Measurements from ENCODE around the gene SEC63.
"Not testable (repeated sequence)": the region's sequence is repeated elsewhere in the genome, so short reads cannot be mapped to it uniquely, and the experiment has no call there.

The SEC63 gene

GRCh38 chr6:107926697-107927544, 31.1 kb downstream of the SEC63 start:
- DNase-seq, result not testable (repeated sequence)

GRCh38 chr6:107917451-107918375, 40.3 kb downstream of the SEC63 start:
- DNase-seq, result no peak

GRCh38 chr6:107916961-107917360, 41.0 kb downstream of the SEC63 start:
- not testable (repeated sequence) for DNase-seq

- DNase-seq, result no peak
Observed at GRCh38 chr6:107911692-107912091, 46.3 kb downstream of the SEC63 start.

- DNase-seq, result no peak
Observed at GRCh38 chr6:107894809-107895396, 63.1 kb downstream of the SEC63 start.

GRCh38 chr6:107890431-107890830, 67.6 kb downstream of the SEC63 start:
- not testable (repeated sequence) for DNase-seq

GRCh38 chr6:107885950-107886349, 72.1 kb downstream of the SEC63 start:
- not testable (repeated sequence) for DNase-seq

GRCh38 chr6:107879941-107880340, 78.1 kb downstream of the SEC63 start:
- DNase-seq, result no peak

- DNase-seq, result no peak
Observed at GRCh38 chr6:107877968-107878367, 80.0 kb downstream of the SEC63 start.

GRCh38 chr6:107871976-107872375, 86.0 kb downstream of the SEC63 start:
- no peak for DNase-seq

- not testable (repeated sequence) for DNase-seq
Observed at GRCh38 chr6:107871512-107871911, 86.5 kb downstream of the SEC63 start.

- DNase-seq, result no peak
Observed at GRCh38 chr6:107871016-107871415, 87.0 kb downstream of the SEC63 start.

- DNase-seq, result no peak
Observed at GRCh38 chr6:107870381-107870780, 87.6 kb downstream of the SEC63 start.

- DNase-seq, result no peak
Observed at GRCh38 chr6:107869871-107870270, 88.1 kb downstream of the SEC63 start.

GRCh38 chr6:107868867-107869611, 89.0 kb downstream of the SEC63 start:
- no peak for DNase-seq

GRCh38 chr6:107867302-107867615, 90.7 kb downstream of the SEC63 start:
- DNase-seq, result no peak

- DNase-seq, result no peak
Observed at GRCh38 chr6:107866606-107867301, 91.3 kb downstream of the SEC63 start.

GRCh38 chr6:107864226-107865127, 93.5 kb downstream of the SEC63 start:
- no peak for DNase-seq

GRCh38 chr6:107862383-107862782, 95.6 kb downstream of the SEC63 start:
- DNase-seq, result no peak

GRCh38 chr6:107860963-107861362, 97.0 kb downstream of the SEC63 start:
- DNase-seq, result not testable (repeated sequence)

GRCh38 chr6:107860144-107860543, 97.9 kb downstream of the SEC63 start:
- DNase-seq, result not testable (repeated sequence)

Measured in activated CD4-positive, alpha-beta T cell treated with anti-CD3 and anti-CD28 coated beads for 48 hours (primary cell).